ENCODE data around the gene IKZF3.

DNA sequence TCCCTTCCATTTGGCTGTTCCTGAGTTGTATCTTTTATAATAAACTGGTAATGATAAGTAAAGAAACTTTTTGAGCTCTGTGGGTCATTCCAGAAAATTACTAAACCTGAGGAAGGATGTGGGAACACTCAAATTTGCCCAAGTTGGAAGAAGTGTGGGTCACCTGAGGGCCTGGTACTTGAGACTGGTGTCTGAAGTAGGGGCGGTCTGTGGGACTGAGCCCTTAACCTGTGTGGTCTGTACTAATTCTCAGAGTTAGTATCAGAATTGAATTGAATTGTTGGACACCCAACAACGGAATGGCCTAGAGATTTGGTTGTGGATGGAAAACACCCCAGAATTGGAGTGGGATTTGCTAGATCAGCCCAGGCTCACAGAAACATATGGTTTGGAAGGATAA, 43.1 kb downstream of the IKZF3 start:
- no peak for TF ChIP-seq CTCF (IDR thresholded peaks at IDR 0.05; ENCODE audit: low read depth, low read length)
- TF ChIP-seq EZH2phosphoT487 (IDR thresholded peaks at IDR 0.05; ENCODE audit: low read depth), result no peak
